ENCODE measurements around the gene PRR14. TPM values are rescaled to one million over a fixed set of nuclear protein-coding genes. Genes with fewer than 3 reads are reported as not detected.

PRR14 gene
- total RNA-seq, 1 donor from 2014 or later = 2.6 TPM

DNA sequence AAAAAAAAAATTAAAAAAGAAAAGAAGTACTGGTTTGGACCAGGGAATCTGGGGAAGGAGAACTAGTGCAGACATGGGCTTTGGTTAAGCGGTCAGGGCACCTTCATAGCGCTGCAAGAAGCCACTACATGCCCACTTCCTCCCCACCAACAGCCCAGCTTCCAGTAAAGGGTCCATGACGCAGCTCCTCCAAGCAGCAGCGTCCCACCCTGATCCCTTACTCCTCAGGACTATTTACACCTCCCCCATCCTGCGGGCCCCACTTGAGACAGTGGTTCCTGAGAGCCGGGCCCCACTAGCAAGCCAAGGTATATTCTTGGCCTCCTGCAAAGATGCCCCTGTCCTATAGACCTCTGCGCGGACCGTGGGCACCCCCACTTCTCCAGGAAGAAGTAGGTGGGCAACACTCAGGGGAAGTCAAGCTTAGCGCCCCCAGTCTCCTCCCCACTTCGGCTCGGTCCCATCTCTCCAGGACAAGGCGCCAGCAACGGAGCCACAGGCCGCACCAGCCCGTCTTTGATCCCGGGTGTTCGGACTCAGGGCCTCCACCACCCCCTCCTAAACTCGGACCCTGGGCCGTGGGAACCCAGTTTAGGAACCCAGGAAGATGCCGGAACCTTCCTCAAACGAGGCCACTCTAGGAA, 913 bp upstream of the PRR14 start:
- no peak for FAIRE-seq
- Histone ChIP-seq H3K27me3 (ENCODE audit: control insufficient read depth, insufficient read depth, low read length) (no peaks in the 10 kb centered on the region), H3K36me3 (ENCODE audit: control insufficient read depth, insufficient read depth, low read length) (peaks cover 9% of the 10 kb centered on the region), H3K4me3 (ENCODE audit: low read depth, low read length) (peak overlapping the region; percentile 93)
- TF ChIP-seq, protein P1, sequence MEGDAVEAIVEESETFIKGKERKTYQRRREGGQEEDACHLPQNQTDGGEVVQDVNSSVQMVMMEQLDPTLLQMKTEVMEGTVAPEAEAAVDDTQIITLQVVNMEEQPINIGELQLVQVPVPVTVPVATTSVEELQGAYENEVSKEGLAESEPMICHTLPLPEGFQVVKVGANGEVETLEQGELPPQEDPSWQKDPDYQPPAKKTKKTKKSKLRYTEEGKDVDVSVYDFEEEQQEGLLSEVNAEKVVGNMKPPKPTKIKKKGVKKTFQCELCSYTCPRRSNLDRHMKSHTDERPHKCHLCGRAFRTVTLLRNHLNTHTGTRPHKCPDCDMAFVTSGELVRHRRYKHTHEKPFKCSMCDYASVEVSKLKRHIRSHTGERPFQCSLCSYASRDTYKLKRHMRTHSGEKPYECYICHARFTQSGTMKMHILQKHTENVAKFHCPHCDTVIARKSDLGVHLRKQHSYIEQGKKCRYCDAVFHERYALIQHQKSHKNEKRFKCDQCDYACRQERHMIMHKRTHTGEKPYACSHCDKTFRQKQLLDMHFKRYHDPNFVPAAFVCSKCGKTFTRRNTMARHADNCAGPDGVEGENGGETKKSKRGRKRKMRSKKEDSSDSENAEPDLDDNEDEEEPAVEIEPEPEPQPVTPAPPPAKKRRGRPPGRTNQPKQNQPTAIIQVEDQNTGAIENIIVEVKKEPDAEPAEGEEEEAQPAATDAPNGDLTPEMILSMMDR (IDR thresholded peaks at IDR 0.05; ENCODE audit: insufficient read depth, low read length, severe bottlenecking) = no peak
- no peak for DNase-seq (ENCODE audit: low read depth)

DNA sequence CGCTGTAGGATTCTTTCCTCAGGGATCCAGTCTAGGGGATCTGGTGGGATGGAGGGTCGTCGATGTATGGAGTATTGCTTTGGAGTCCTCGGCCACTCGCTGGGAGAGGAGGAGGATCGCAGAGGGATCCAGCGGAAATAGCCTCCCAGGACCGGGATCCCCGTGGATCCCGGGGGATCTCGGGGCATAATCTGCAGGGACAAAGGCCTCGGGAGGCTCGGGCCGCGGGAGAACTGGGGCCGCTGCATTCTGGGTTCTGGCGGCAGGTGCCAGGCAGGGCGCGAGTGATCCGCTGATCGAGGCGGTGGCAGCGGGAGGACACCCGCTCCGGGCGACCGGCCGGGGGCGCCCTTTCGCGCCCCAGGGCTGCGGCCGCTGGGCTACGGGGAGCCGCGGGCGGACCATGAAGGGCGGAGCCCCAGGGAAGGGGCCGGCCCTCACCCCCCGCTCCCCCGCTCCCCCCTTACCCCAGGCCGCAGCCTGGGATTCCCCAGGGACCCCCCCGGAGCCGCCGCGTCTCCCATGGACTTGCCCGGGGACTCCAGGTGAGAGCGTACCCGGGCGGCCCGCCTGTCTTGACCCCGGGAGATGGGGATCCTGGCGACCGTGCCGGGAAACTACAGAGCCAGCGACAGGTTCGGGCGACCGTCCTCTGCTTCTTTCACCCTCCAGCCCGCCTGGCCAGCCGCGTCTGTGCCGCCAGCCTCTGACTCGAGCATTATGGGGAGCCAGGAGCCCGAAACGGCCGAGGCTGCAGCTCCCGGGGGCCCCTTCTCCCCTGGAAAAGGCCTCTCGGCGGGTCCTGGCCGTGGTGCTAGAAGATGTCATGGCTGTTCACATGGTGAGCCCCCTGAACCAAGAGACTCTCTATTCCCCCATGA, 604 bp downstream of the PRR14 start:
- TF ChIP-seq, protein P1 (IDR thresholded peaks at IDR 0.05; ENCODE audit: insufficient read depth, low read length, severe bottlenecking) = peak; percentile 74
- peak; percentile 29 for DNase-seq (ENCODE audit: low read depth)
- Histone ChIP-seq H3K4me3 (ENCODE audit: low read depth, low read length) (peak overlapping the region; percentile 93), H3K36me3 (ENCODE audit: control insufficient read depth, insufficient read depth, low read length) (peaks cover 18% of the 10 kb centered on the region), H3K27me3 (ENCODE audit: control insufficient read depth, insufficient read depth, low read length) (no peaks in the 10 kb centered on the region)
- FAIRE-seq = no peak

DNA sequence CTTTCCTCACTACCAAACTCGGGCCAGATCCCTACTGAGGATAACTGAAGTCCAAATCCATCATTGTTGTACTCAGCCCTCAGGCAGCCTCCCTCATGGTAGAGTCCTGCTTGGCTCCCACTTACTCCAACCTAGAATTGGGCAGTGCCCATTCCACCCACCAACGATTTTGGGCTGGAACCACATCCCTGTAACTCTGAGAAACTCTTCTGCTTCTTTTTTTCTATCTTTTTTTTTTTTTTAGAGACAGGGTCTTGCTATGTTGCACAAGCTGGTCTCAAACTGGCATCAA, 1.2 kb downstream of the PRR14 start:
- FAIRE-seq = no peak
- Histone ChIP-seq H3K36me3 (ENCODE audit: control insufficient read depth, insufficient read depth, low read length) (peaks cover 18% of the 10 kb centered on the region), H3K4me3 (ENCODE audit: low read depth, low read length) (peak overlapping the region; percentile 93), H3K27me3 (ENCODE audit: control insufficient read depth, insufficient read depth, low read length) (no peaks in the 10 kb centered on the region)
- no peak for DNase-seq (ENCODE audit: low read depth)
- TF ChIP-seq, protein P1 (IDR thresholded peaks at IDR 0.05; ENCODE audit: insufficient read depth, low read length, severe bottlenecking) = no peak

DNA sequence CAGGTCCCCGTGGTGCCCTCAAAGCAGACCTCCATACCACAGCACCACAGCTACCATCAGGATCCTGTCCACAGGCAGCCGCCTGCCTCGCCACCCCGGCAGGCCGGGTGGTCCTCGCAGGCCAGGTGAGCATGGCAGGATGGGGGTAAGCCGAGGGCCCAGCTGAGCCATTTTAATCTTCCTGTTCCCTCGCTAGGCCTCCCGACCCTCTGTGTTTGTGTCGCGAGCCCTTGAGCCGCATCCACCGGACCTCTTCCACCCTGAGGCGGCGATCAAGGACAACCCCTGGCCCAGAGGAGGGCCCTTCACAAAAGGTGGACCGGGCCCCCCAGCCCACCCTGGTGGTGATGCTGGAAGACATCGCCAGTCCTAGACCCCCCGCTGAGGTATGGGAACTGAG, 2.0 kb downstream of the PRR14 start:
- H3K4me3 ChIP-seq (ENCODE audit: low read depth, low read length) = no peak overlapping the region
- no peak for FAIRE-seq

DNA sequence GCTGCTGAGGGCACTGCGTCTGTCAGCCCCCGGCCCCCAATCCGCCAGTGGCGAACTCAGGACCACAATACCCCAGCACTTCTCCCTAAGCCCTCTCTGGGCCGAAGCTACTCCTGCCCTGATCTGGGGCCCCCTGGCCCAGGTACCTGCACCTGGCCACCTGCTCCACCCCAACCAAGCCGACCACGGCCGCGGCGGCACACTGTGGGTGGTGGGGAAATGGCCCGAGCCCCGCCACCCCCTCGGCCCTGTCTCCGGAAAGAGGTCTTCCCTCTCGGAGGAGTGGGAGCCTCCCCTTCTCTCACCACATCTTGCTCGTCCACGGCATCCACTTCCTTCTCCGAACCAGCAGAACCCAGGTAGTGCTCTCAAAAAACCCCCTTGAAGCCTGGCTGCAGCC, 4.1 kb downstream of the PRR14 start:
- Histone ChIP-seq H3K27me3 (ENCODE audit: control insufficient read depth, insufficient read depth, low read length) (no peaks in the 10 kb centered on the region), H3K4me3 (ENCODE audit: low read depth, low read length) (no peak overlapping the region), H3K36me3 (ENCODE audit: control insufficient read depth, insufficient read depth, low read length) (peaks cover 18% of the 10 kb centered on the region)
- FAIRE-seq (no peak), DNase-seq (ENCODE audit: low read depth) (no peak)
- TF ChIP-seq, protein P1 (IDR thresholded peaks at IDR 0.05; ENCODE audit: insufficient read depth, low read length, severe bottlenecking) = no peak

More for the DNA sequence above, 2.0 kb downstream of the PRR14 start:
- no peaks in the 10 kb centered on the region for H3K27me3 ChIP-seq (ENCODE audit: control insufficient read depth, insufficient read depth, low read length)
- TF ChIP-seq, protein P1 (IDR thresholded peaks at IDR 0.05; ENCODE audit: insufficient read depth, low read length, severe bottlenecking) = no peak
- H3K36me3 ChIP-seq (ENCODE audit: control insufficient read depth, insufficient read depth, low read length) = peaks cover 18% of the 10 kb centered on the region
- DNase-seq (ENCODE audit: low read depth) = no peak
